ENCODE measurements around the gene EFCAB8.

GRCh38 chr20:32946629-32947028, 87.9 kb downstream of the EFCAB8 start:
- TF ChIP-seq POLR2A (IDR thresholded peaks at IDR 0.05) (no peak), CTCF (IDR thresholded peaks at IDR 0.05) (no peak), EP300 (IDR thresholded peaks at IDR 0.05) (no peak)

All from ovary (tissue), 3 donors.